ENCODE results near the gene LMO7. TPM values are rescaled to one million over a fixed set of nuclear protein-coding genes. Genes with fewer than 3 reads are reported as not detected.
A peak's percentile ranks its signal among the peaks of the same experiment; 100 is the strongest.

Gene LMO7
- total RNA-seq (10 to 100 TPM in 3 of 7 donors, 1 to 10 TPM in 4; 6.5 to 15.5 (median 9.0) TPM), polyA plus RNA-seq (1 to 10 TPM; 2.2 to 5.4 (median 2.3) TPM)
- long read RNA-seq, donor 1, partial matches to known transcripts: 0 of 3 reads
- long read RNA-seq, donor 1, other reads (novel, unspliced or antisense): 0 of 3 reads
- long read RNA-seq, donor 2, partial matches to known transcripts: 0 of 4 reads
- long read RNA-seq, donor 2, other reads (novel, unspliced or antisense): 0 of 4 reads

GRCh38 chr13:75635828-75636435, at the start of gene LMO7:
Gene LMO7, plus strand, starts transcription at chr13:75636330. Its CDS starts 328 bp downstream, at chr13:75636658.
- intact Hi-C loops (cut with DNase I; ENCODE audit: low total_unique reads): no loop called here
- Histone ChIP-seq H3K4me1 (peaks cover 5 to 31% (median 24%) of the 10 kb centered on the region in 6 donors), H3K27ac (peak within 1 kb of the TSS in 6 of 8 donors; percentile 34 to 71 (median 65)), H3K27me3 (replicated peaks in 1 of 7) (peaks cover 0 to 31% (median 0%) of the 10 kb centered on the region in 7 donors), H3K9me3 (no peaks in the 10 kb centered on the region), H3K4me3 (peak within 1 kb of the TSS; percentile 47 to 83 (median 74)), H3K36me3 (no peaks in the 10 kb centered on the region)
- TF ChIP-seq POLR2A (IDR thresholded peaks at IDR 0.05): no peak
- no peak for TF ChIP-seq CTCF (IDR thresholded peaks at IDR 0.05 in 8 of 11, conservative IDR thresholded peaks at IDR 0.05 in 3 of 11)
- peak in 2 of 3 donors; percentile 39 to 42 for TF ChIP-seq POLR2AphosphoS5 (IDR thresholded peaks at IDR 0.05)
- 0 to 1% (median 0%) methylated on average over 33 to 76 of the region's 76 CpGs for WGBS, 5 donors
- DNase-seq: peak; percentile 90

- H3K4me3 ChIP-seq: no peak overlapping the region
- H3K27ac ChIP-seq: no peak overlapping the region
- no peaks in the 10 kb centered on the region for H3K27me3 ChIP-seq (replicated peaks in 1 of 7)
- H3K36me3 ChIP-seq: peaks cover 0 to 60% (median 14%) of the 10 kb centered on the region in 6 donors
- no peaks in the 10 kb centered on the region for H3K4me1 ChIP-seq
- intact Hi-C loops (cut with DNase I; ENCODE audit: low total_unique reads): no loop called here
- WGBS, 5 donors: 56 to 89% (median 71%) methylated on average over 1 of the region's 1 CpG
- no peak for DNase-seq
- peaks cover 0 to 18% (median 12%) of the 10 kb centered on the region in 8 donors for H3K9me3 ChIP-seq
- no peak for TF ChIP-seq POLR2A (IDR thresholded peaks at IDR 0.05)
- TF ChIP-seq POLR2AphosphoS5 (IDR thresholded peaks at IDR 0.05): no peak
- TF ChIP-seq CTCF (IDR thresholded peaks at IDR 0.05 in 8 of 11, conservative IDR thresholded peaks at IDR 0.05 in 3 of 11): no peak
Observed at GRCh38 chr13:75587679-75588078, 48.5 kb upstream of the LMO7 start.

DNA sequence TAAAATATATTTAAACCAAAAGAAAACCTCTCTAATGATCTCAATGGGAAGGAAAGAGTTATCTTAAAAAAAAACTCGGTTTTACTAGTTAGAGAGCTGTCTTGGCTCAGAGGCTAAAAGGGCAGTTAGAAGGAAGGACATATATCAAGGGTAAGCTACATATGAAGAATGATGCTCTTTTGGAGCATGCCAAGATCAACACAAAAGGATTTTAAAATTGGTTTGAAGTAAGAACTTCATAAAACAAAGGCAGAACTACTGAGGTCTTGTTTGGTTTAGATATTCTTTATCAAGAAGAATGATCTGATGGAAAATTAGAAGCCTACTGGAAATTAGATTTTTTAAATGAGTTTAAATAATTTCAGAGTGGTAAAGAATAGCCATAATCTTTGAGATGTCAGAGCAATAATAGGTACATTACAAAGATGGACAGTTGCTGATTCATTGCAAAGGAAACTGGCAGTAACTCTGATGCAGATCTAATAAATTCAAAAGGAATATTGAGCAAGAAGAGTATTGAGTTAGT, 39.4 kb upstream of the LMO7 start:
- WGBS, 5 donors: 68 to 80% (median 74%) methylated on average over 1 of the region's 1 CpG
- DNase-seq: no peak
- intact Hi-C loops (cut with DNase I; ENCODE audit: low total_unique reads): no loop called here
- Histone ChIP-seq H3K4me1 (no peaks in the 10 kb centered on the region), H3K27ac (no peak overlapping the region), H3K36me3 (peaks cover 0 to 68% (median 1%) of the 10 kb centered on the region in 6 donors), H3K4me3 (no peak overlapping the region), H3K9me3 (no peaks in the 10 kb centered on the region), H3K27me3 (replicated peaks in 1 of 7) (no peaks in the 10 kb centered on the region)
- TF ChIP-seq POLR2AphosphoS5 (IDR thresholded peaks at IDR 0.05) (no peak), POLR2A (IDR thresholded peaks at IDR 0.05) (no peak), CTCF (IDR thresholded peaks at IDR 0.05 in 8 of 11, conservative IDR thresholded peaks at IDR 0.05 in 3 of 11) (no peak)

GRCh38 chr13:75600371-75600770, 35.8 kb upstream of the LMO7 start:
- Histone ChIP-seq H3K9me3 (no peaks in the 10 kb centered on the region), H3K27me3 (replicated peaks in 1 of 7) (no peaks in the 10 kb centered on the region), H3K27ac (no peak overlapping the region), H3K4me1 (no peaks in the 10 kb centered on the region), H3K36me3 (peaks cover 0 to 78% (median 0%) of the 10 kb centered on the region in 6 donors), H3K4me3 (no peak overlapping the region)
- intact Hi-C loops (cut with DNase I; ENCODE audit: low total_unique reads): no loop called here
- no peak for DNase-seq
- 60 to 79% (median 64%) methylated on average over 4 of the region's 4 CpGs for WGBS, 5 donors
- TF ChIP-seq CTCF (IDR thresholded peaks at IDR 0.05 in 8 of 11, conservative IDR thresholded peaks at IDR 0.05 in 3 of 11): no peak
- no peak for TF ChIP-seq POLR2A (IDR thresholded peaks at IDR 0.05)
- TF ChIP-seq POLR2AphosphoS5 (IDR thresholded peaks at IDR 0.05): no peak

All from spleen (tissue), 13 donors.